Renal cortical epithelial cell (primary cell): ENCODE measurements around the gene AANAT. TPM values are rescaled to one million over a fixed set of nuclear protein-coding genes. Genes with fewer than 3 reads are reported as not detected.
A peak's percentile ranks its signal among the peaks of the same experiment; 100 is the strongest.

ENCODE experiments used
- DNase-seq: peaks from one replicate; pipeline ENCODE4 v3.0.0-alpha.2; 2011; ENCODE audit warnings: low read depth
- total RNA-seq: library from RNA; depleted of rRNA; stranded (reverse); fragments of >200 nt; gene quantifications from 2 replicates; pipeline ENCODE4 v1.2.3, GENCODE V29; 2014

The AANAT gene
- total RNA-seq, 1 donor from 2014 or later, result 0.10 TPM

DNA sequence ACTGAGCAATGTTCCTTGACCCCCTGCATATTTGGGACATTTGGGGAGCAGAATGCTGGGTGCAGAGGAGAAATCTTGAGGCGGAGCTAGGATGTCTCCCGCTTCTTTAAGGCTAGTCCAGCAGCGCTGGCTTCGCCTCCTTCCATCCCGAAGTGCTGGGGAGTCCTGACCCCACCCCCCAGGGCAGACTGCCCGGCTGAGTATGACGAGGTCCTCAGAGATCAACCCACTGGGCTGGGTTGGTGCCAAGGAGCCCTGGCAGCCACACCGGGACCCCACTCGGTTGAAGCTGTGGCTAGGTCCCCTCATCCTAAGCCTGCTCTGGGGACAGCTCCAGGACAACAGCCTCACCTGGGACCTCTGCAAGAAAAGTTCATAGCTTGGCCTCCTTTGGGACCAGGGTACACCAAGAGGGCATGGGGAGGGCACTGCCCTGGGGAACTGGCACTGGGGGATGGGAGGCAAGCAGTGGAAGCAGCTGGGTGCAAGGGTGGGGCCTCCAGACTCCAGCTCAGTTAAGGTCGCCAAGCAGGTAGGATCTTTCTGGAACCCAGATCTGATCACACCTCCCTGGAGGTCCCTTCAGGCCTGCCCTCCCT lies 22.8 kb downstream of the AANAT start:
- DNase-seq, result no peak

DNA sequence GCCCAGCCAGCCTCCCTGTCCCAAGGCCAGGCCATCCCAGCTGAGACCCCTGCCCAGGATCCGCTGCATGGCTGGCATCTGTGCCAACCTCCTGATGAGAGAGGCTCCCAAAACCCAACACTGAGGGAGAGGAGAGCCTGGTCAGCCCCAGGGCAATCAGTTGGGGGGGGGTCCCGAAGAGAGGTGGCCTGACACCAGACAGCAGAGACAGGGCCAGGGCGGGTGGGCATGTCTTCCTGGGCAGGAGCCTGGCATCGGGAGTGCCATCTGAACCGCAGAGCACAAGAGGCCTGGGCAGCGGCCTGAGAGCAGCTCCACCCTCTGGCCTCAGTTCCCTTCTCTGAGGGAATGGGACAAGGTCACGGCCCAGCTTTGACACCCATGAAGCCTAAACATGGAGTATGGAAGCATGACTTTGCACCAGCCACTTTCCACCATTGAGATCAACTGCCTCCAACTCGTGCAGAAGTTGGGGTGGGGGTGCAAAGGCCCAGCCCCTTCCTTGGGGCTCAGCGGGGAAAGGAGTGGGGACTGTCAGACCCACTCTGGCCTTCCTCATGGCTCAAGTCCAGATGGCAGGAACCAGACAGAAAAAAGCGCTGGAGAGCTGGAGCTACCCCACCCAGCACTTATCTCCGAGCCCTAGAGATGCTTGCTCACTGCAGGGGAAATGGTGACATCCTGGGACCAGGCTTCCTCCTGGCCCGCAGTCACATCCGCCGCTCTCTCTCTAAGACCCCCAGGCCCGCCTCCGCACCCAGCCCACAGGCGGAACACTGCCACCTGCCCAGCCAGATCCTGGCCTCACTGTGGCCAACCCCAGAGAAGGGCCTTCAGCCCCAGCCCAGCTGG lies 24.1 kb downstream of the AANAT start:
- no peak for DNase-seq

DNA sequence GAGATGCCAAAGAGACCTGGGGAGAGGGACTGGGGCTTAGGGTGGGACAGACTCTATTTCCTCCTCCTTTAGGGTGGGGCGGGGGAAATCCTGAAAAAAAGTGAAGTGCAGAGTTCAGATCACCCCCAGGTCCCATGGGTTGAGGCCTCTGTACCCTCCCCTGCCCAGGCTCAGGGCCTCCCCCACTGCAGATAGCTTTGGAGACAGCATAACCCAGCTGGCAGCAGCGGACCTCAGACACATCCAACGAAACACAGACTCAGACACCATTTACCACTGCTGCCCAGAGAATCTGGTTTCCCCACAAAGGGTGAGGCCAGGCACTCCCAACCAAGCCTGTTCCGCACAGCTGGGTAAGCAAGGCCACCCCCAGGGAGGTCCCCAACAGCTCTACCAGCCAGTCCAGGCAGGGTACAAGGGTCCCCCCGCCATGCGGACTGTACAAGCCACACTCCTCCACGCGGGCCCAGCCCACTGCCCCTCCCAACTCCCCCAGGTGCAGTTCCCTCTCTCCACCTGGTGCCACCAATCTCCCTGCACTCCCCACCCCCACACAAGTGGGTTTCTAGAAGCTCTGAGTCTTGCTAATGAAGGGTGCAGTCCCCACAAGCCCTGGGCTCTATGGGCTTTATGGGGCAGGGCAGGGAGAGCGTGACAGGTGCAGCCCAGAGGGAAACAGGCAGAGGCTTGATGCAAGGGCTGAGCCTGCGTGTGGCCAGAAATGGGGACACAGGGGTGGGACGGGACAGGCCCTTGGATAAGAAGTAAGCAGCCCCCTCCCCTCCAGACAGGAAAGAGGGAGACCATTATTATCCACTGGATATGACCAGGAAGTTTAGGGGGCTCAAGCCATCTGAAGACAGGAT lies 25.0 kb downstream of the AANAT start:
- no peak for DNase-seq

DNA sequence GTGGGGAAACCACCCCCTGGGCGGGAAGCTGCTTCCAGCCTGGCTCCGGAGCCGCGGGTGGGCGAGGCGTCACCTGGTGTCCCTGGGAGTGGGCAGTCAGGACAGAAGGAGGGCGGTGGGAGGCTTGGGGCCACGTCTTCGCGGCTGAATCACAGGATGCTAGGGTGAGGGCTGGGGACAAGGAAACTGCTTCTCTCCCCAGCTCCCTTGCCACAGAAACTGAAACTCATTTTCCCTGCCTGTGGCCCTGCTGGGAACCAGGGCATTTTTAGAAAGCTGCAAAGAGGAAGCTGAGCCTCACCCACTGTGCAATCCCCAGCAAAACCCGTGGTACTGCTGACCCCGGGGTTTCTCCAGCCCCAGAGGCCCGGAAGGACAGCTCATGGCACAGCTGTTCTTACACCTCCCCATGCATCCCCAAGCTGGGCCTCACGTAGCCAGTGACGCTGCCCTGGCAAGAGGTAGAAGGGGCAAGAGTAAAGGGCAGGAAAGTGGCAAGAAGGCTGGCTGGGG lies 25.6 kb downstream of the AANAT start:
- peak; percentile 68 for DNase-seq

DNA sequence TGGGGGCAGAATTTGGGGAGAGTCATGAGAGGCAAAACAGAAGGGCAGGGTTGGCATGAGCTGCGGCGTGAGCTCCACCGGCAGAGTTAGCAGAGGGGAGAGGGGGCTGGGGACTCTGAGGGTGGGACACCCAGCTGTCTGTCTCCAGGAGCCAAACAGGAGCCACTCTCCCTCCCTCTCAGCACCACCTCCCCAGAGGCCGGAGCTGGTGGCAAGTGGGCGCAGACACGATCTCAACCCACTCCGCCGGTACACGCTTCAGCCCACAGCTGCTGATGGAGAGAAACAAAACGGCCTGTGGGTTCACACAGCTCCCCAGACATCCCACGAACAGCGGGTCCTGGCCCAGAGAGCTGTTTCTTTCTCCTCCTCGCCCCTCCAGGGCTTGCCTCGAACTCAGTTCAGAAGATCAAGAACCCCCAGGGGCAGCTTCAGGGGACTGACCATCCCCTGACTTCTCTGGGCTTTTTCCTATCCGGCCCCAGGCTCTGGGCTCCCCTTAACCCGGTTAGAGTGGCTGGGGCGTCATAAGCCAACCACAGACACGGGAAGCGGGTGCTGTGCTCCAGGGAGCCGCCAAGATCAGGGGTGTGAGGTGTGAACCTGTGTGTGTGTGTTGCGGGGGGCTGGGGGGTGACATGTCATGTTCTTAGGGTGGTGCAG lies 26.2 kb downstream of the AANAT start:
- no peak for DNase-seq

DNA sequence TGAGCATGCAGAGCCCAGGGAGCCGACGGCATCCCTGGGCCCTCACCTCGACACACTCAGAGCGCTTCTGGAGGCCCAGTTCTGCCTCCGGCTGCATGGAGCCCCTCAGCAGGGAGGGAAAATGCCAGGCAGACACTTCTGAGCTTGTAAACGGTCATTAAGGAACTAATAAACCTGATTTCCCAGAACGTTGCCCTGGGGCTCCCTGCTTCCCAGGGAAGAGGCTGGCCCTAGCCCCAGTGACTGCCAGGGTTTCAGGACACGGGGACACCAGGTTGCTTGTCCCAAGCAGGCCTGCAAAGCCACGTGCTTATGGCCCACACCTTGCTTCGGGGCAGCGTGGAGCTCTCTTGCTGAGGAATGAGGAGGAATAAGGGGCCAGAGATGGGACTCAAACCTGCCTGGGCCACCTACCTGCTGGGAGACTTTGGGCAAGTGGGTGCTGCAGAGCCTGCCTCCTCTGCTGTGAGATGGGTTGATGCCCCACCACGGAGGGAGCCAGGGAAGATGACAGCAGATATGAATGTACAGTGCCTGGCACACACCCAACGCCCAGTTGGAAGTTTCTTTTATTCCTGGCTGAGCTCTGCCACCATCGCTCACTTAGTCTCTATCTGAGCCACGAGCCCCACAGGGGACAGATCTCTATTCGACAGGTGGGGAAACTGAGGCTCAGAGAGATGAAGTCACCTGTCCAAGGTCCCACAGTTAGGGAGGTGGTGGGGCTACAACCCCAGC lies 28.4 kb downstream of the AANAT start:
- no peak for DNase-seq

DNA sequence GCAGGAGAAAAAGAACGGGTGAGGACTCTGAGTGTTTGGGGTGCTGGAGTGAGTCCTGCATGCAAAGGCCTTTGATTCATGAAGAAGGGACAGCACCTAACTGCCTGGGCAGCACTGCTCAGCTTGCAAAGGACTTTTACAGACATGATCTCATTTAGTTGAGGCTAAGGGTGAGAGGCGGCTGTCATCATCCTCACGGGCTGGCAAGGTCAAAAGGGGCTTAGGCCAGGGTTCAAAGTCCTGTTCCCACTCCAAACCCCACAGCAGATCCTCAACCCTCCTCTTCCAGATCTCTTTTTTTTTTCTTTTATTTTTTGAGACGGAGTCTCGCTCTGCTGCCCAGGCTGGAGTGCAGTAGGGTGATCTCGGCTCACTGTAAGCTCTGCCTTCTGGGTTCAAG lies 29.1 kb downstream of the AANAT start:
- no peak for DNase-seq

DNA sequence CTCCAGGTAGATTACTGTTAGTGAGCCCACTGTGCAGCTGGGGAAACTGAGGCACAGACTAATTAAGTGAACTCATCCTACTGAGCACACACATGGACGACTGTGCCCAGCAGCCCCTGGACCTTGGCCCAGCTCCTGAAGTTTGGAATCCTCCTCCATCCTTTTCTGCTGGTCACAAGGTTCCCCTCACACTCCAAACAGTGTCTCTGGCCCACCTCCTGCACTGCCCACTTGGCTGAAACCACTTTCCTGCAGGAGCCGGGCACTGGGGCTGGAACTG lies 30.2 kb downstream of the AANAT start:
- DNase-seq, result no peak

DNA sequence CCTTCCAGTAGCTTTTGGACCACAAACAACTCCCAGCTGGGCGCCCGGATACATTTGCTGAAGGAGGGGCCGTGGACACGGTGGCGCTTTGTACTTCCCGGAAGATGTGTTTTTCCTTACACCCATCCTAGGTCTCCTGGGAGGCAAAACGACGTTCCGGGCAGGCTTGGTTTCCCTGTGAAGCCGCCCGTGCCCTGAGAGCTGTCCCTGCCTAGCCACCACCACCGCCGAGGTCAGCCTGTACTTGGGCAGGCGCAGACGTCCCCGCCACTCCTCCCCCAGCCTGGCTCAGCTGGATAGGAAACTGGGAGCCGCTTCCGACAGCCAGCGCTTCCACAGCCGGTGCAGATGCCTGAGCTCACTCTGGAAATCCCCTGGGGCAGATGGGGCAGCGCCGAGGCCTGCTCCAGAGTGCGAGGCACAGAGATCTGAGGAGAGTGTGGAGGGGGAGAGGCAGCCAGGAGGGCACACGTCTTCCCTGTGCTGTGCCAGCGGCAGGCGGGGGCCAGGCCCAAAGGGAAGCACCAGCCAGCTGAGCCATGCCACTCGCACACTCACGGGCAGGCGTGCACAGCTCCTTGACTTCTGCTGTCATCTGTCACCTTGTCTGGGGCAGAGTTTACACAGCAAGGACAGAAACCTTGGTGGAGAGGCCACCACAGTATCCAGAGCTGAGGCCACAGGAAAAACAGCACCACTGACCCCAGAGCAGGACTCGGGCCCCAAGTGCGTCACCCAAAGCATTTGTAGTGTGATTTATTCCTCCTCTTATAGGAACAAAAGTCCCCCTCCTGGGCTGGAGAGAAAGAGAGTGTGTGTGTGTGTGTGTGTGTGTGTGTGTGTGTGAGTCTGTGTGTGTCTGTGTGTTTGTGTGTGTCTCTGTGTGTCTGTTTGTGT lies 30.8 kb downstream of the AANAT start:
- peak; percentile 81 for DNase-seq

DNA sequence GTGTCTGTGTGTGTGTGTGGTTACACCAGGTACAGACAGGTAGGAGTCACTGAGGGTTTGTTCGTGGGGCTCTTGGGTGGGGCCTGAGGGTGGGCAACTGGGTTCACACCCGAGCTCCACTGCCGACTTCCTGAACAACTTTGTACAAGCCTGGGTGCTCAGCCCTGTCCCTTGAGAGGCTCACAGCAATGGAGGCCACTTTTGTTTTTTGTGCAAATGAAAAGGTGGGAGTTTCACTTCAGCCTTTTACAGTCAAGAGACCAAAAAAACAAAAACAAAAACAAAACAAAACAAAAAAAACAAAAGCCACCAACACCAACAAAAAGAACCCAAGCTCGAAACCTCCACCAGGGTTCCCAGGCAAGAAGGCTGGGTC lies 31.5 kb downstream of the AANAT start:
- DNase-seq, result no peak

DNA sequence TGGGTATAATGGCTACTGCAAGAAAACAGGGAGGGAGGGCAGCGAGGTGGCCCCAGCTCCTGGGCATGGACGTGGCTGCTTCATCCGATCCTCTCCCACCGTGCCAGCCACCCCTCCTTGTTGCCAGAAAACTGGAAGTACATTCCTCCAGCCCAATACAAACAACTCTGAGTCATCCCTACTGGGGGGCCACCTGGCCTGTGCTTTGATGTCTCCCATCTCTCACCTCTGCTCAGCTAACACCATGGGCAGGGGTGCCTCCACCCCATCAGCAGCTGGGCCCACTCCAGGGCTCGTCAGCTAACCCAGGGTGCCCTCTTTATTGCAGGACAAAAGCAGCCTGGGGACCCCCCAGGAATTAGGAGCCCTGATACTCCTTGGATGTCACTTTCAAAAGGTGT lies 31.9 kb downstream of the AANAT start:
- DNase-seq, result peak; percentile 52

DNA sequence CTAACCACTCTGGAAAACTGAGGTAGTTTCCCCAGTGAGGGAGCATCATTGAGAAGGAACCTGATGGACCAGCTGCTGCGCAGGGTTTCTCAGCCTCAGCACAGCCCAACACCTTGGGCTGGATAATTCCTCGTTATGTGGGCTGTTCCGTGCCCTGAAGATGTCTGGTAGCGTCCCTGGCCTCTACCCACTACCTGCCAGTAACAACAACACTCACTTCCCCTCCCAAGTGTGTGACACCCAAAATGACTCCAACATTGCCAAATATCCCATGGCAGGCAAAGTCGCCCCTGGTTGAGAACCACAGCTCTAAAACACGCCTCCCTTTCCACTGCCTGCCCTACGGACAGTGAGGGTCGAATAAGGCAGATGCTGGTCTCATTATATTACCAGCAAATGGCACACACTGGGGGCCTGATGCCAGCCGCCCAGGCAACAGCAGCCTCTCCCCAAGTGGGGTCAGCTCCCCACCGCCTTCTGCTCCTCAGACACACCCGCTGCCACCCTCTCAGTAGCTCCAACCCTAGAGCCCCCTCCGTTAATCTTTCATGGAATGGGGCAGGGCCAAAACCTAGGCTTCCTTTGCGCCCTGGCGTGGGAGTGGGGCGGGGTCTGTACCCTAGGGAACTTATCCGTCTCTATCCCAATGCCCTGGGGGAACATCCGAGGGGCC lies 32.8 kb downstream of the AANAT start:
- no peak for DNase-seq

DNA sequence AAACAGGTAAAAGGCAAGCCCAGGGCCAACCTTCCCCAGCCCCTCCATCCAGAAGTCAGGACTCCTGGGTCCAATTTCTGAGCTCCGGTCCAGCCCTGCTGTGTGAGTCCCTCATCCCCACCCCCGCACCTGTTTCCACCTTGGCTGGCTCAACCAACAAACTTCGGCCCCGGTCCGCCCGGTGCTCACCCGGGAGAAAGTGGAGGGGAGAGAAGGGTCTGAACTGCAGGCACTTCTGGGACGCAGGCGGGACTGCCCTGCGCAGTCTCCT lies 33.3 kb downstream of the AANAT start:
- DNase-seq, result no peak

DNA sequence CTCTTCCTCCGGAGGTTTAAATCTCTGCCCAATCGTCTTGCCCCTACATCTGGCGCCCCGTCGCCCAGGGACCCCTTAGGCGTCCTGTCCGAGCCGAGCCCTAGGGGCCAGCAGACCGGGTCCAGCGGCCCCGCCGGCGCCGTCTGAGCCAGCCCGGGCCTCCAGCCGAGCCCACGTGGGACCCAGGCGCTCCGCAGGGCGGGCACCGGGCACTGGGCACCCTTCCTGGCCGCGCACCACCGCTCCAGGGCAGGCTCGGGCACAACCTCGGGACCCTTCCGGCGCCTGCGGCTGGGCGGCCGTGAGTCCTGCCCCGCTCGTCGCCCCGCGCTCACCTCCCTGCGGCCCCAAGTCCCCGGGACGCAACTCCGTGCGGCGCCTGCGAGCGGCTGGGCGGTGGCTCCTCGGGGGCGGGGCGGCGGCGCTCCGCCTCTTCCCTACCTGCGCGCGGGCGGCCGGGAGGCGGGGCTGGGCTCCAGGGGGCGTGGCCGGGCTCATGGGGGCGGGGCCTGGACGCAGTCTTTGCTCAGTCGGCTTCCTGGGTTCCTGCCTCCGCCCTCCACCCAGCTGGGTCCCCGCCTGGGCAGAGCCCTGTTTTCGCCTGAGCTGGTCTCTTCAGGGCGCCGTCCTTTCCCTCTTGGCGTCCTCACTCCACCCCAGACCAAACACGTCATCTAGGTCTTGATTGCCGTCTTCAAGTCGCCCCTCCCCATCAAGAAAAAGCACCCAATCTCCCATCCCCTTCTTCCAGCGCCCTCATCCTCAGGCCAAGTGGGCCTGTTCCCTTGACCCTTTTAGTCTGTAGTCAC lies 33.8 kb downstream of the AANAT start, which contains the start of gene RHBDF2:
Gene RHBDF2 (minus strand): TSS at position 406 of the 809 bp plus-strand sequence. CDS start 19,899 bp downstream, outside the sequence.
- peak; percentile 56 for DNase-seq

DNA sequence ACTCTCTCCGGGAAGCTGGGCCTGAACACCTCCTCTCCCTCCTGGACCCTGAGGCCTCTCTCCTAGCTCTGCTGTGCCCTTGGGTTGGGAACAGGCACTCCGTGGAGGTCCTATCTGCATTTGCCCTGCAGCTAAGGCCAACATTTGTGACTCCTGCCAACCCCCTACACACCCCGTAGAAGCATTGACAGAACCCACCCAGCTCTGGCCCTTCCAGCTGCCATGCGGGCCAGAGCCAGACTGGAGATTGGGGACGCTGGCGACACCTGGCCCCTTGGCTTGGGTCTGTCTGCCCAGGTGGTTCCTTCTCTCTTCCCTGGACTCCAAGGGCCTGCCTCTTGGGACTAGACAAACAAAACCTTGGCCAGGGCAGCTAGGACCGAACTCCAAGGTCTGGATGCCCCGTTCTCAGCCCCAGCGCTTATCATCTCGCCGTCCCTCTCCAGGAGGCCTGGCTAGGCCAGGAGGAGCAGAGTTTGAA lies 34.5 kb downstream of the AANAT start:
- no peak for DNase-seq

DNA sequence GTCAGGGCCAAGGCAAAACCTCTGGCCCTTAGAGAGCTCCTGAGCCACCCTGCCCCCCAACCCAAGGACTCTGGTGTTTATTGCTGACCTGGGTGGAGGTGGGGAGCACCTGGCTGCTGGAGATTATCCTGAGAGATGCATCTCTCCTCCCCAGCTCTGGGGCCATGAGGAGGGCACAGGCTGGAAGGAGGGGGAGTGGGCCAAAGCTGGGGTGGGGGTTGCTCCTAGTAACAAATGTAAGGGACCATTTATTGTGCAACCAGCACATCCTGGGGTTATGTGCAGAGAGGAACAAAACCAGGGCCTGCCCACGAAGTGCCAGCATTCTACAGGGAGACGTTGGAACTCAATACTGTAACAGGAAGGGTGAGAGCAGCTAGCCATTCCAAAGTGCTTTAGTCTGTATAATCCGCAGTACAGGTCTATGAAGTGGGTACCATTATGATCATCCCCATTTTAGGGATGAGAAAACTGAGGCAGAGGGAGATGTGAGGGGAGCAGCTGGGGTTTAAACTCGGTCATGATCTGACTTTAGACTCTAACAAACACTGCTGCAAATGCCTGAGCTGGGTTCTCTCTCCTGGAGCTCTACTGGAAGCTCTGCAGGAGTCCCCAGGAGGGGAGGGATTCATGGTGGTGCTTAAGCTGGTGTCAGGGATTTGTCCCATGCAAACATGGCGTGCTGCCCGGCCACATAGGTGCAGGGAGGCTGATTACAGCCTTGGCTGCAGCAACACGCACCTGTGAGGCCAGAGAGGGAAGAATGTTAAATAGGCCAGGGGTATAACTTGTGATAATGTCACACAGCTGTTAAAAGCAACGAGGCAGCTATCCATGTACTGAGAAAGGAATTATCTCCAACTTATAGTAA lies 35.2 kb downstream of the AANAT start:
- no peak for DNase-seq

DNA sequence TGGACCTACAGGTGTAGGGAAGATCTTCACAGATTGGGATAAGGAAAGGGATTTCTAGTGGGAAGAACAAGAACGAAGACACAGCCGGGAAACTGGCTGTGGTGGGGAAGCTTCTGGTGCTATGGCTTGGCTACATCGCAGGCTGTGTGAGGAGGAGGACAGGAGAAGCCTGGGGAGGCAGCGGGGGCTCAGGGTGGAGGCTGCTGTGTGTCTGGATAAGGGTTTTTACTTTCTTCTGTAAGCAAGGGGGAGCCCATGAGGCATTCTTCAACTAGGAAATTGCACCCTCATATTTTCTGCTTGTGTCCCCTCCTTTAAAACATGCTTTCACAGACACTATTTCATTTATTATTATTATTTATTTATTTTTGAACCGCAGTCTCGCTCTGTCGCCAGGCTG lies 36.7 kb downstream of the AANAT start:
- no peak for DNase-seq
